Measurements from ENCODE around the gene ZMAT3. TPM values are rescaled to one million over a fixed set of nuclear protein-coding genes. Genes with fewer than 3 reads are reported as not detected.
A peak's percentile ranks its signal among the peaks of the same experiment; 100 is the strongest.
"Not testable (repeated sequence)": the region's sequence is repeated elsewhere in the genome, so short reads cannot be mapped to it uniquely, and the experiment has no call there.

The ZMAT3 gene
- total RNA-seq, 1 donor from 2014 or later, result 80.7 TPM

DNA sequence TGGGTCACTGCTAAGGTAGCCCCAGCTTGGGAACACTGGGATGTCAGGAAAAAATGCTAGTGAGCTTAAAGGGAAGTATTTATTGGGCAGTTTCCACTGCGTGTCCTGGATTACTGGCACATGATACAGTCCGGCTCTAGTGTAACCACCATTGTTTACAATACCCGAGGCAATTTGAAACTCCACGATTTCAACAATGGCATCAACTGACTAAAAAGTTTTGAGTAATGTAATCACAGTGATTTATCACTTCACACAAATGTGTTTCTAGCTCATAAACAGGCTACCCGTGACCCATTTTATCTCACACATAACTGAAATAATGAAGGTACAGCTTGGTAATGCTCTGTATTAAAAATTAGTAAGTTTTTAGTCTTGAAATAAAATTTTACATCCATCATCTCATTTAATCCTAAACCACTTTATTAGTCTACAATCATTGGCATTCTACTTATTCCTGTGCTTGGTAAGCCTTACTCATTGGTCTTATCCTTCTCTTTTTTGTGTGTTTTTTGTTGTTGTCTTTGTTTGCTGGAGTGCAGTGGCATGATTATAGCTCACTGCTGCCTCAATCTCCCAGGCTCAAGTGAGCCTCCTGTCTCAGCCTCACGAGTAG, 7.6 kb downstream of the ZMAT3 start:
- H3K27ac Mint-ChIP-seq (ENCODE audit: unreplicated experiment), result peak overlapping the region; percentile 53
- H3K36me3 Mint-ChIP-seq (ENCODE audit: low read depth), result peaks cover 35% of the 10 kb centered on the region
- TF ChIP-seq, protein P1, sequence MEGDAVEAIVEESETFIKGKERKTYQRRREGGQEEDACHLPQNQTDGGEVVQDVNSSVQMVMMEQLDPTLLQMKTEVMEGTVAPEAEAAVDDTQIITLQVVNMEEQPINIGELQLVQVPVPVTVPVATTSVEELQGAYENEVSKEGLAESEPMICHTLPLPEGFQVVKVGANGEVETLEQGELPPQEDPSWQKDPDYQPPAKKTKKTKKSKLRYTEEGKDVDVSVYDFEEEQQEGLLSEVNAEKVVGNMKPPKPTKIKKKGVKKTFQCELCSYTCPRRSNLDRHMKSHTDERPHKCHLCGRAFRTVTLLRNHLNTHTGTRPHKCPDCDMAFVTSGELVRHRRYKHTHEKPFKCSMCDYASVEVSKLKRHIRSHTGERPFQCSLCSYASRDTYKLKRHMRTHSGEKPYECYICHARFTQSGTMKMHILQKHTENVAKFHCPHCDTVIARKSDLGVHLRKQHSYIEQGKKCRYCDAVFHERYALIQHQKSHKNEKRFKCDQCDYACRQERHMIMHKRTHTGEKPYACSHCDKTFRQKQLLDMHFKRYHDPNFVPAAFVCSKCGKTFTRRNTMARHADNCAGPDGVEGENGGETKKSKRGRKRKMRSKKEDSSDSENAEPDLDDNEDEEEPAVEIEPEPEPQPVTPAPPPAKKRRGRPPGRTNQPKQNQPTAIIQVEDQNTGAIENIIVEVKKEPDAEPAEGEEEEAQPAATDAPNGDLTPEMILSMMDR (IDR thresholded peaks at IDR 0.05), result no peak
- peaks cover 60% of the 10 kb centered on the region for H3K4me1 Mint-ChIP-seq (ENCODE audit: low read depth)
- no peaks in the 10 kb centered on the region for H3K27me3 Mint-ChIP-seq (ENCODE audit: low read depth)
- no peak for DNase-seq (ENCODE audit: low spot score)
- H3K4me3 Mint-ChIP-seq (ENCODE audit: unreplicated experiment), result no peak overlapping the region
- H3K9me3 Mint-ChIP-seq (ENCODE audit: low read depth), result no peaks in the 10 kb centered on the region

DNA sequence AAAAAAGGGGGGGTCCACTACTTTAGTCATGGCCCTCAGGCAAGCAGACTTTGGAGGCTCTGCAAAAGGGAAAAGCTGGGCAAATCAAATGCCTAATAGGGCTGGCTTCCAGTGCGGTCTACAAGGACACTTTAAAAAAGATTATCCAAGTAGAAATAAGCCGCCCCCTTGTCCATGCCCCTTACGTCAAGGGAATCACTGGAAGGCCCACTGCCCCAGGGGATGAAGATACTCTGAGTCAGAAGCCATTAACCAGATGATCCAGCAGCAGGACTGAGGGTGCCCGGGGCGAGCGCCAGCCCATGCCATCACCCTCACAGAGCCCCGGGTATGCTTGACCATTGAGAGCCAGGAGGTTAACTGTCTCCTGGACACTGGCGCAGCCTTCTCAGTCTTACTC, 15.3 kb downstream of the ZMAT3 start:
- Mint-ChIP-seq H3K4me1 (ENCODE audit: low read depth) (peaks cover 11% of the 10 kb centered on the region), H3K27ac (ENCODE audit: unreplicated experiment) (no peak overlapping the region), H3K36me3 (ENCODE audit: low read depth) (peaks cover 23% of the 10 kb centered on the region), H3K27me3 (ENCODE audit: low read depth) (no peaks in the 10 kb centered on the region), H3K4me3 (ENCODE audit: unreplicated experiment) (no peak overlapping the region), H3K9me3 (ENCODE audit: low read depth) (peaks cover 9% of the 10 kb centered on the region)
- TF ChIP-seq, protein P1 (IDR thresholded peaks at IDR 0.05), result no peak
- no peak for DNase-seq (ENCODE audit: low spot score)

DNA sequence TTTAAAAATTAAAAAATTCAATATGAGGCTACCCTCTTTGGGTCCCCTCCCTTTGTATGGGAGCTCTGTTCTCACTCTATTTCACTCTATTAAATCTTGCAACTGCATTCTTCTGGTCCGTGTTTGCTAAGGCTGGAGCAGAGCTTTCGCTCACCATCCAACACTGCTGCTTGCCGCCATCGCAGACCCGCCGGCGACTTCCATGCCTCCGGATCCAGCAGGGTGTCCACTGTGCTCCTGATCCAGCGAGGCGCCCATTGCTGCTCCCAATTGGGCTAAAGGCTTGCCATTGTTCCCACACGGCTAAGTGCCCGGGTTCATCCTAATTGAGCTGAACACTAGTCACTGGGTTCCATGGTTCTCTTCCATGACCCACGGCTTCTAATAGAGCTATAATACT, 17.0 kb downstream of the ZMAT3 start:
- not testable (repeated sequence) for H3K27ac Mint-ChIP-seq (ENCODE audit: unreplicated experiment); H3K4me3 Mint-ChIP-seq (ENCODE audit: unreplicated experiment); H3K27me3 Mint-ChIP-seq (ENCODE audit: low read depth); DNase-seq (ENCODE audit: low spot score); H3K4me1 Mint-ChIP-seq (ENCODE audit: low read depth)
- Mint-ChIP-seq H3K36me3 (ENCODE audit: low read depth) (peaks cover 20% of the 10 kb centered on the region), H3K9me3 (ENCODE audit: low read depth) (peaks cover 11% of the 10 kb centered on the region)

DNA sequence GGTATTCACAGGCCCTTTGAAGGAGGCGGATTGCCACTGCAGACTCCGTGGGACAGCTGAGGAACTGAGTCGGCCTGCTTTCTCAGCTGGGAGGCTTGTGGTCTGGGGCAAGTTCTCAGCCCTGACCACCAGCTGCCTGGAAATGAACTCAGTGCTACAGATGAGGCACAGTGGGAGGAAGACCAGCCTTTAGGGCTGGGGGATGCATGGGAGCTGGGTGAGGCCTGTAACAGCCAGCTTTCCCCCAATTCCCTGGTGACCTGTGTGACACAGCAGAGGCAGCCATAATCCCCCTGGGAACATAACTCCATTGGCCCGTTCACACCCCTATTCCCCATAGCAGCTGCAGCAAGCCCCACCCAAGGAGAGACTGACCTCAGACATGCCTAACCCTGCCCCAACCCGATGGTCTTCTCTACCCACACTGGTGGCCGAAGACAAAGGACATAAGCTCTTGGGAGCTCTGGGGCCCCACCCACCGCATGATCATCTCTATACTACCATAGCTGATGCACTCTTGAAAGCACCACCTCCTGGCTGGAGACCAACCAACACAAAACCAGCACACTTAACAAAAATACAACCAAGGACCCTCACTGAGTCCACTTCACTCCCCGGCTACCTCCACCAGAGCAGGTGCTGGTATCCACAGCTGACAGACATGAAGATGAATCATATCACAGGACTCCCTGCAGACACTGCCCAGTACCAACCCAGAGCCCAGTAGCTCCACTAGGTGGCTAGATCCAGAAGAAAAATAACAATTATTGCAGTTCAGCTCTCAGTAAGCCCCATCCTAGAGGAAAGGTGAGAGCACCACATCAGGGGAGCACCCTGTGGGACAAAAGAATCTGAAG, 24.9 kb downstream of the ZMAT3 start:
- peaks cover 16% of the 10 kb centered on the region for H3K36me3 Mint-ChIP-seq (ENCODE audit: low read depth)
- peak overlapping the region; percentile 5 for H3K4me3 Mint-ChIP-seq (ENCODE audit: unreplicated experiment)
- H3K27ac Mint-ChIP-seq (ENCODE audit: unreplicated experiment), result peak overlapping the region; percentile 33
- H3K27me3 Mint-ChIP-seq (ENCODE audit: low read depth), result no peaks in the 10 kb centered on the region
- H3K9me3 Mint-ChIP-seq (ENCODE audit: low read depth), result peaks cover 10% of the 10 kb centered on the region
- no peak for DNase-seq (ENCODE audit: low spot score)
- TF ChIP-seq, protein P1 (IDR thresholded peaks at IDR 0.05), result peak; percentile 18
- peaks cover 35% of the 10 kb centered on the region for H3K4me1 Mint-ChIP-seq (ENCODE audit: low read depth)

DNA sequence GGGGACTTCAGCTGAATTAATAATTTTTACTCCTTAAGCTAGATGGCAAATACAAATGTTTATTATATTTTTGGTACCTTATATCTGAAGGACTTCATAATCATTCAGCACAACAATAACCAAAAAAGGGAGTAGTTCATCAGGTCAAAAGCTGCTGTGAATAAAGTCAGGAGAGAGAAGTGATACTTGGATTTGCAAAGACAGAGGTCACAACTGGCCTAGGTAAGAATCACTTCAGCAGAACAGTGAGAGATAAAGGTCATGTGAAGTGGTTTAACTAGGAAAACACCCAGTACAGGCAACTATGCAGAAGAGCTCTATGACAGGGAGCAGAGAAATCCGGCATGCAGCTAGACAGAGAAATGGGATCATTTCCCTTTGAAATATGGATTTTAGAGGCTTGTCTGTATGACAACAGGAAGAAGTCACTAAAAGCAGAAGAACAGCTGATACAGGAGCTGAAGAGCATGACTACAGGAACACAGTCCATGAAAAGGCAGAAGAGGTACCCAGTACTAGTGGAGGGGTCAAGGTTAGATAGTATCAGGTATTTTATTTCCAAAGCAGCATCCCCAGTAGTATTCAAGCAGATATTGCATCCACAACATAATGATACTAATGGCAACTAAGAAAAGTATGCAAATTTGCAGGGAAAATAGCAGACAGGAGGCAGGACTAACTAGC, 25.7 kb downstream of the ZMAT3 start:
- H3K27ac Mint-ChIP-seq (ENCODE audit: unreplicated experiment), result peak overlapping the region; percentile 33
- peaks cover 10% of the 10 kb centered on the region for H3K9me3 Mint-ChIP-seq (ENCODE audit: low read depth)
- TF ChIP-seq, protein P1 (IDR thresholded peaks at IDR 0.05), result no peak
- H3K36me3 Mint-ChIP-seq (ENCODE audit: low read depth), result peaks cover 15% of the 10 kb centered on the region
- H3K4me3 Mint-ChIP-seq (ENCODE audit: unreplicated experiment), result no peak overlapping the region
- H3K4me1 Mint-ChIP-seq (ENCODE audit: low read depth), result peaks cover 42% of the 10 kb centered on the region
- DNase-seq (ENCODE audit: low spot score), result no peak
- no peaks in the 10 kb centered on the region for H3K27me3 Mint-ChIP-seq (ENCODE audit: low read depth)

DNA sequence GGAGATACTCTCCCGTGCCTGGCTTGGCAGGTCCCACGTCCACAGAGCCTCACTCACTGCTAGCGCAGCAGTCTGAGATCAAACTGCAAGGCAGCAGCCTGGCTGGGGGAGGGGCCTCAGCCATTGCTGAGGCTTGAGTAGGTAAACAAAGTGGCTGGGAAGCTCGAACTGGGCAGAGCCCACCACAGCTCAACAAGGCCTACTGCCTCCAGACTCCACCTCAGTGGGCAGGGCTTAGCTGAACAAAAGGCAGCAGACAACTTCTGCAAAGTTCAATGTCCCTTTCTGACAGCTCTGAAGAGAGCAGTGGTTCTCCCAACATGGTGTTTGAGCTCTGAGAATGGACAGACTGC, 32.7 kb downstream of the ZMAT3 start:
- DNase-seq (ENCODE audit: low spot score); H3K27me3 Mint-ChIP-seq (ENCODE audit: low read depth); H3K4me3 Mint-ChIP-seq (ENCODE audit: unreplicated experiment); H3K27ac Mint-ChIP-seq (ENCODE audit: unreplicated experiment): not testable (repeated sequence)
- Mint-ChIP-seq H3K4me1 (ENCODE audit: low read depth) (peaks cover 16% of the 10 kb centered on the region), H3K9me3 (ENCODE audit: low read depth) (peaks cover 18% of the 10 kb centered on the region), H3K36me3 (ENCODE audit: low read depth) (peaks cover 21% of the 10 kb centered on the region)

Data from chondrocyte (in vitro differentiated cells).